Measurements from ENCODE around the gene PPIE. TPM values are rescaled to one million over a fixed set of nuclear protein-coding genes. Genes with fewer than 3 reads are reported as not detected.
A peak's percentile ranks its signal among the peaks of the same experiment; 100 is the strongest.
"Not testable (repeated sequence)": the region's sequence is repeated elsewhere in the genome, so short reads cannot be mapped to it uniquely, and the experiment has no call there.

Gene PPIE
- total RNA-seq, 4 donors from 2014 or later = 34.8 to 42.3 (median 37.0) TPM

- WGBS, 2 donors = 41 to 61% methylated on average over 9 of the region's 11 CpGs
- Histone ChIP-seq H3K4me1 (peaks cover 0 to 21% (median 0%) of the 10 kb centered on the region in 4 donors), H3K27ac (peak overlapping the region; percentile 65 to 91 (median 80)), H3K36me3 (no peaks in the 10 kb centered on the region), H3K4me3 (peak overlapping the region; percentile 42 to 70 (median 46)), H3K9me3 (no peaks in the 10 kb centered on the region), H3K27me3 (peaks cover 0 to 7% of the 10 kb centered on the region in 2 donors)
- no peak for TF ChIP-seq EP300 (IDR thresholded peaks at IDR 0.05)
- TF ChIP-seq POLR2A (IDR thresholded peaks at IDR 0.05) = no peak
- TF ChIP-seq CTCF (IDR thresholded peaks at IDR 0.05) = no peak
- no peak for DNase-seq (ENCODE audit: low spot score in 2 of 2)
Measured at GRCh38 chr1:39787468-39787867, 48.8 kb downstream of the PPIE start.

- WGBS, 2 donors = 5 to 10% methylated on average over 4 to 13 of the region's 55 CpGs
- not testable (repeated sequence) for DNase-seq (ENCODE audit: low spot score in 2 of 2); H3K9me3 ChIP-seq; H3K27me3 ChIP-seq; H3K36me3 ChIP-seq
- peak overlapping the region; percentile 42 to 70 (median 46) for H3K4me3 ChIP-seq
- peak overlapping the region; percentile 52 to 91 (median 80) for H3K27ac ChIP-seq
- H3K4me1 ChIP-seq = peaks cover 0 to 21% (median 0%) of the 10 kb centered on the region in 4 donors
Measured at GRCh38 chr1:39787964-39788363, 49.3 kb downstream of the PPIE start.

- H3K4me1 ChIP-seq = peaks cover 0 to 21% (median 0%) of the 10 kb centered on the region in 4 donors
- H3K27ac ChIP-seq = peak overlapping the region; percentile 55 to 88 (median 72)
- DNase-seq (ENCODE audit: low spot score in 2 of 2) = no peak
- WGBS, 2 donors = no CpG with 5 or more reads among the region's 51 CpGs
- no peaks in the 10 kb centered on the region for H3K36me3 ChIP-seq
- no peak for TF ChIP-seq EP300 (IDR thresholded peaks at IDR 0.05)
- TF ChIP-seq POLR2A (IDR thresholded peaks at IDR 0.05) = no peak
- no peak for TF ChIP-seq CTCF (IDR thresholded peaks at IDR 0.05)
- peaks cover 0 to 7% of the 10 kb centered on the region in 2 donors for H3K27me3 ChIP-seq
- no peaks in the 10 kb centered on the region for H3K9me3 ChIP-seq
- peak overlapping the region; percentile 48 to 70 (median 58) for H3K4me3 ChIP-seq
Measured at GRCh38 chr1:39788426-39788757, 49.7 kb downstream of the PPIE start.

- Histone ChIP-seq H3K36me3 (no peaks in the 10 kb centered on the region), H3K27ac (peak within 1 kb of the TSS; percentile 65 to 91 (median 86)), H3K4me1 (peaks cover 0 to 21% (median 0%) of the 10 kb centered on the region in 4 donors), H3K27me3 (peaks cover 0 to 7% of the 10 kb centered on the region in 2 donors), H3K4me3 (peak within 1 kb of the TSS; percentile 48 to 70 (median 58)), H3K9me3 (no peaks in the 10 kb centered on the region)
- peak; percentile 33 to 44 for DNase-seq (ENCODE audit: low spot score in 2 of 2)
- WGBS, 2 donors = 1 to 4% methylated on average over 35 to 36 of the region's 91 CpGs
- TF ChIP-seq CTCF (IDR thresholded peaks at IDR 0.05) (no peak), EP300 (IDR thresholded peaks at IDR 0.05) (peak in 1 of 2 donors; percentile 88), POLR2A (IDR thresholded peaks at IDR 0.05) (peak; percentile 25 to 87)
Measured at GRCh38 chr1:39788758-39789570, 50.3 kb downstream of the PPIE start, which contains the start of gene BMP8B. Gene BMP8B (minus strand): TSS chr1:39788865. CDS start chr1:39788485, 380 bp downstream.

- peaks cover 0 to 7% of the 10 kb centered on the region in 2 donors for H3K27me3 ChIP-seq
- H3K4me3 ChIP-seq = peak overlapping the region; percentile 48 to 70 (median 58)
Measured at GRCh38 chr1:39789571-39790110, 51.0 kb downstream of the PPIE start.

More at GRCh38 chr1:39789571-39790110, 51.0 kb downstream of the PPIE start:
- peaks cover 0 to 21% (median 0%) of the 10 kb centered on the region in 4 donors for H3K4me1 ChIP-seq
- H3K27ac ChIP-seq = peak overlapping the region; percentile 55 to 88 (median 72)
- DNase-seq (ENCODE audit: low spot score in 2 of 2) = no peak
- H3K36me3 ChIP-seq = no peaks in the 10 kb centered on the region
- no peaks in the 10 kb centered on the region for H3K9me3 ChIP-seq
- TF ChIP-seq POLR2A (IDR thresholded peaks at IDR 0.05) (no peak), EP300 (IDR thresholded peaks at IDR 0.05) (no peak), CTCF (IDR thresholded peaks at IDR 0.05) (no peak)
- 50 to 56% methylated on average over 14 to 15 of the region's 15 CpGs for WGBS, 2 donors
